Measurements from ENCODE around the gene KRTAP10-1. TPM values are rescaled to one million over a fixed set of nuclear protein-coding genes. Genes with fewer than 3 reads are reported as not detected.

KRTAP10-1 gene
- total RNA-seq, 1 donor from 2014 or later, result not detected

DNA sequence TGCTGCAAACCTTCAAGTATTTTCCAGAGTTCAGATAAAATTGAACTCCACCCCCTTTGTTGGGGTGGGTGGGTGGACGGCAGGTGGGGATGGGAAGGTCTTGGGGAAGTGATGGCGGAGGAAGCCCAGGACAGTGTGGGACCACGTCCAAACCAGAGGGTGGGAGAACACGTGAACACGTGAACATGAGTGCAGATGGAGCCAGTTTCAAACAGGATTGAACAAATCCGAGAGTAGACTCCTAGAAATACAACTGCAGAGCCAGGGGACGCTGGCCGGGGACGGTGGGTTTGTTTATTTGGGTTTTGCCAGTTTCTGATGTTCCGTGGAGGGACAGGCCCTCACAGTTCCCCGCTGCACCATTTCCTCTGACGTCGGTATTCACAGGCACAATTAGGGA, 8.4 kb upstream of the KRTAP10-1 start:
- no peak for DNase-seq

DNA sequence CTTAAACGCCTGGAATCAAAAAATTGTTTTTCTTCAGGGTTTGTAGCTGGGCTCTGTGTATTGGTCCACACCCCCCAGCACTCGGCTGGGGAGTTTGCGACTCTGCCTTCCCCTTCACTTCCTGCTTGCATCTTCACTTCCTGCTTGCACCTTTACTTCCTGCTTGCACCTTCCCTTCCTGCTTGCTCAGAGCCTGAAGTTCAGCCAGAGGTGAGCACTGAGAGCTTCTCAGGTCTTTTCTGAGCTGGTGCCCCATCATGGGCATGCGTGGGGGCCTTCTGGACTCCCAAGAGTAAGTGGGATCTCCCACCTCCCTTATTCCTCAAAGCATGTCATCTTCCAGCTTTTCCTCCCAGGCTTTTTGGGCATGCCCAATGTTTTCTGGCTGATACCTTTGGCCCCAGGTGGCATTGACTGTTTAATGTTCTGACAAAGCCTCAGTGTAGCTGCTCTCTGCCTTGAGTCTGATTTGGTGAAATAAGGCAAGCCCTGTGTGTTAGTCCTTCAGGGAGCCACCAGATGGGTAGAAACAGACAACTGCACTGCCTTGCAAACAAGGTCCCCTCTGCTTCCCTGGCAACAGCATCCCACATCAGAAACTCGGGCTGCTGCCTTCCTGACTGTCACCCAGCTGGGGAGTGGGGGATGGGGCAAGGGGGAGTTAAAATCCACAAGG, 7.8 kb upstream of the KRTAP10-1 start:
- DNase-seq, result no peak

DNA sequence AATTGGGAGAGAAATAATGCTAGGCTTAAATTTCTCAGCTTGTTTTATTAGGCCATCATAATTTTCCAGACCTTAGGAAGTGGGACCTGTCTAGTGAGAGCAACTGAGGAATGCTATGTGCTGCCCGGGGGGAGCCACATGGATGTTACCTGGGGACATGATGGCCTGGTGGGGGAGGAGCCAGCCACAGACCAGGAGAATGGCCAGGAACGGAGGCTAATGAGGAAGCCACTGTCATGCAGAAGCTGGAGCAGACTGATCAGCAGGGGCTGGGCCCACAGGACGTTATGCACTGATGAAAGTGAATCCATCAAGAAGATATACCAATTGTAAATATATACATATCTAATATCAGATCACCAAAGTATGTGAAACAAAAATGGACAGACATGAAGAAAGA, 4.6 kb upstream of the KRTAP10-1 start:
- no peak for DNase-seq

DNA sequence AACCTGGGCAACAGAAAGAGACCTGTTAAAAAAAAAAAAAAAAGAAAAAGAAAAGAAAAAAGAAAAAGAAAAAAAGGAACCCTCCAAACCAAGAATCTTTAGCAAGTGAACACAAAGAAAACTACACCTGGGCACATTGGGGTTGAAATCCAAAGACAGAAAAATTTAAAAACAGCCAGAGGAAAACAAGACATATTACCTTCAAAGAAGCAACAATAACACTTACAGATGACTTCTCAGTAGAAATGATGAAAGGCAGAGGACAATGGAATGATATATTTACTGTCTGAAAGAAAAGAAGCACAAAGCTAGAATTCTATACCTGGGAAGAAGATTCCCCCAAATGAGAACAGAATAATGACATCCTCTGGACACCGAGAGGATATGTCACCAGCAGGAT, 2.7 kb upstream of the KRTAP10-1 start:
- DNase-seq, result no peak

DNA sequence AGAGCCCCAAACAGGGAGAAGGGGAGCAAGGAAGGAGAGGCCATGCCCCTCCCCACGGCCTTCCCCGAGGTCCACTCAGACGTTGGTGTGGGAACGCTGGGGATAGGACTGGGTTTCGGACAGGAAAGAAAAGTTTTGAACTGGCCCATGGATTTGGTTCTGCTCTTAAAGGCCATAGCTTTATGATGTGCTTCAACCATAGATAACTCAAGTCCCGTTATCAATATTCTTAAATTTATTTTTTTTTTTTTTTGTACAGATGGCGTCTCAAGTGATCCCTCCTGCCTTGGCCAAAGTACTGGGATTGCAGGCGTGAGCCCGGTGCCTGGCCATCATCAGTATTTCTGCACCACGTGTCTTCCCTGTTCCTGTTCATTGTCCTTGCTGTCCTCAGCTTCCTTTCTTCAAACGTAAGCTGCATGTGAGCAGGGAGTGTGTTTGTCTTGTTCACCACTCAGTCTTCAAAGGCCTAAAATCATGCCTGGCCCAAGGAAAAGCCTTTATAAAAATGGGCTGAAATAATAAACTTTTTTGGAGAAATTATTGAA, 820 bp upstream of the KRTAP10-1 start:
- DNase-seq, result no peak

DNA sequence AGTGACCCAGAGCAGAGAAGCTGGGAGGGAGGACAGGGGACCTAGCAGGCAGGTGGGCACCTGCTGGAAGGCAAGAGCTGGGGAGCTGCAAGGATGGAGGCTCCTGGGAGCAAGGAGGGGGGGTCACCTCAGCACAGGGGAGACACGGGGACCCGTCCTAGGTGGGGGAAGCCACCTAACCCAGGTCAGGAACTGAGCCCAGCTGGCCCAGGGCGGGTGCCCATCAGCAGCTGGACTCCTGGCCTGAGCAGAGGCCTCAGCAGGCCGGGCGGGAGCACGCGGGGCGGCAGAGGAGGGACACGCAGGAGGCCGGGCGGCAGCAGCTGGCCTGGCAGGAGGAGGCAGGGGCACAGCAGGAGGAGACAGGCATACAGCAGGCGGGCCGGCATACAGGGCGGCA, 949 bp downstream of the KRTAP10-1 start:
- DNase-seq, result no peak

DNA sequence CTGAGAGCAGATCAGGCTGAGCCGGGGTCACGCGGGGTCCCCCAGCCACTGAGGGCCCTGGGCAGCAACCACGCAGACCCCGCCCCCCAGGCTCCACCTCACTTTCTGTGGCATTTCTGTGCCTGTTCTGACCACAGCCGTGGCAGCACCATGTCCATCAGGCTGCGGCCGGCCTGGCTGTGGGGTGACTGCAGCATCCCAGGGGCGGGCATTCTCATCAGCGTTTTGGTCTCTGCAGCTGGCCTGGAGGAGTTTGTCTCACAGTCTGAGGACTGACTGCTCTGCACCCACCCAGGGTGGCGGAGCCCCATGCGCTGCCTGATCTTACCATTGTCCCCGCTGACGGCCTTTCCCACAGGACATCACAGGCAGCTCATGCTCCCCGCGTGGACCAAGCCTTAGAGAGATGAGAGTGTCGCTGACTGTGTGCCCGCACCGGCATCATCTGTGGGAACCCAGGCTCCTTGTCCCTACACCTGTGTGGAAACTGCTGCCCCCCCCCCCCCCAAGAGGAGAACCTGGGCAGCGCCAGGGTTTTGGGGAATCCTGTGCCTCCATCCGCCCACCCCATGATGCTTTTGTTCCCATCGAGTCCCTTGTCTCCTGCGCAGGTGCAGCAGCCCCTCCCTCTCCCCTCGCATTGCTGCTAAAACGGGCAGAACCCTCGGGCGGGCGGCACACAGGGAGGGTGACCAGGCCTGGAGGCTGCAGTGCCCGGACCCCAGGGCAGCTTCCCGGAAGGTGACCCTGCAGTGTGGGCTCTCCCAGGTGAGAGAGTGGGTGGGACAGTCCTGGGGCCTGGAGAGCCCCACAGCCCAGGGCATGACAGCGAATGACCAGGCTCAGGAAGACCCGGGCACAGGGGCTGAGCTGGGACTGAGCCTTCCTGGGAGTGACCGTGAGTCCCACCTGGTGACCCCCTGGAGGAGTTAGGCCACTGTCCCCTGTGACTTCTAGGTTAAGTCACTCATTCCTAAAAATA, 1.8 kb downstream of the KRTAP10-1 start:
- no peak for DNase-seq

DNA sequence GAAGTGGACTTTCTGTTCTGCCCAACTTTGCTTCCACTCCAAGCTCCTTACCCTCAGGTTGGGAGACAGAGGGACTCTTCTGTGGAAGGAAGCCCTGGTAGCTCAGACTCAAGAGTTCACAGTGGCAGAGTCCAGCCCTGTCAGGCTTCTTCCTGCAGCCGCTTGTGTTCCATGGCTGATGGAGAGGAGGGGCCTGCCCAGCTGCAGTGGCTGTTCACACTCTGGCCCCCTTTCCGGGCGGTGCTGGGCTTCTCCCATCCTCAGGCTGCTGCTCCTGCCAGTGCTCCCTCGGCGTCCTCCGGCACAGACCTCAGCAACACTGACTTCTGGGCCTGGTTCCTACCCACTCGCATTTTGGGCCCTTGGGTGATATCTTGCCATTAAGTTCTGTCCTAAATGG, 4.0 kb downstream of the KRTAP10-1 start:
- no peak for DNase-seq

DNA sequence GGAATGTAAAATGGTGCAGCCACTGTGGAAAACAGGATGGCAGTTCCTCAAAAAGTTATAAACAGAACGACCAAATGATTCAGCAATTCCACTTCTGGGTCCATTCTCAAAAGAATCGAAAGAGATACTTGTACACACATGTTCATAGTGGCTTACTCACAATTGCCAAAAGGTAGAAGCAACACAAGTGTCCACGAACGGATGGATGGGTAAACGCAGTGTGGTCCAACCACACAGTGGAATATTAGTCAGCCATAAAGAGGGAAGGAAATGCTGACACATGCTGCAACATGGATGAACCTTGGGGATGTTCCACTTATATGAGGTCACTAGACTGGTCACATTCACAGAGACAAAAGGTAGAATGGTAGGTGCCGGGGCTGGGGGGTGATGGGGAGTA, 5.3 kb downstream of the KRTAP10-1 start:
- no peak for DNase-seq

DNA sequence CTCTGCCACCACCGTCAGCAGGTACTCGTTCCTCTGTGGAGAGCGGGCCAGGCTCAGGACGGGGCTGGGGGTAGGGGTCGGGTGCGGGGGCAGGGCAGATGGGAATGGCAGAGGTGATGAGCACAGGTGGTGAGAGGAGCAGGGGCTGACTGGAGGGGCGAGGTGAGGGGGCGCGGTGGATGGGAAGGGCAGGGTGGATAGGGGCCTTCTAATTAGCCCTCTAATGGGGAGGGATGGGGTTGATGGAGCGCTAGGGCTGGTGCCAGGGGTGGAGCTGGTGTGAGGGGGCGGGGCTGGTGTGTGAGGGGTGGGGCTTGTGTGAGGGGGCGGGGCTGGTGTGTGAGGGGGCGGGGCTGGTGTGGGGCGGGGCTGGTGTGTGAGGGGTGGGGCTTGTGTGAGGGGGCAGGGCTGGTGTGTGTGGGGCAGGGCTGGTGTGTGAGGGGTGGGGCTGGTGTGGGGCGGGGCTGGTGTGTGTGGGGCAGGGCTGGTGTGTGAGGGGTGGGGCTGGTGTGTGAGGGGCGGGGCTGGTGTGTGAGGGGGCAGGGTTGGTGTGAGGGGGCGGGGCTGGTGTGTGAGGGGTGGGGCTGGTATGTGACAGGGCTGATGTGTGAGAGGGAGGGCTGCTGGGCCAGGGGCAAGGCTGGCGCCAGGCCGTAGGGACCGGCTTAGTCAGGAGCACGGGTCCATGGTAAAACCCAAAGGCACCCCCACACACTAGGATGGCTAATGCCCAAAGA, 5.9 kb downstream of the KRTAP10-1 start:
- DNase-seq, result no peak

DNA sequence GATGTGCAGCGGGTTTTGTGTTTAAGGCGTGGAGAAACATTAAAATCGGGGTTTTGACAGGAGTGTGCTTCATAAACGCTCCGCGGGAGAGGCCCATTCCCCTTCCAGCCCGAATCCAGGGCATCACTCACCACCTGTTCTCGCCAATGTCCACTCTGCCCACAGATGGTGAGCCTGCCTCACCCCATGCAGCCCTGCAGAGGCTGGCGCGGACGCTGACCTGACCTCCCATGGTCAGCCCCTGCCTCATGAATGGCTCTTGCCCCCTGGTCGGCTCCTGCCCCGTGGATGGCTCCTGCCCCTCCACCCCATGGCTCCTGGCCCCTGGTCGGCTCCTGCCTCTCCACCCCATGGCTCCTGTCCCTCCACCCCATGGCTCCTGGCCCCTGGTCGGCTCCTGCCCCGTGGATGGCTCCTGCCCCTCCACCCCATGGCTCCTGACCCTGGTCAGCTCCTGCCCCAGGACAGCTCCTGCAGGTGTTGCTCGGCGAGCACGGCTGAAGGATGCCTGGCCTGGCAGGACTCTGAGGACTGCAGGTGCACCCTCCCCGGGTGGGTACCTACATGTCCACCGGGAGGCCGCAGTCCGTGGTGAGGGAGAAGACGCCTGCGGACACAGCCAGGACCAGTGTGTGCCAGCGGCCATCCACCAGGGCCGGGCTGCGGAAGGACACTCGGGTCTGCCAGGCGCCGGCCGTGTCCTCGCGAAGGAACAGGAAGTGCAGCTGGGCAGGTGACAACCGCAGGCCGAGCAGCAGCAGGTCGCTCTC, 6.7 kb downstream of the KRTAP10-1 start:
- DNase-seq, result no peak

DNA sequence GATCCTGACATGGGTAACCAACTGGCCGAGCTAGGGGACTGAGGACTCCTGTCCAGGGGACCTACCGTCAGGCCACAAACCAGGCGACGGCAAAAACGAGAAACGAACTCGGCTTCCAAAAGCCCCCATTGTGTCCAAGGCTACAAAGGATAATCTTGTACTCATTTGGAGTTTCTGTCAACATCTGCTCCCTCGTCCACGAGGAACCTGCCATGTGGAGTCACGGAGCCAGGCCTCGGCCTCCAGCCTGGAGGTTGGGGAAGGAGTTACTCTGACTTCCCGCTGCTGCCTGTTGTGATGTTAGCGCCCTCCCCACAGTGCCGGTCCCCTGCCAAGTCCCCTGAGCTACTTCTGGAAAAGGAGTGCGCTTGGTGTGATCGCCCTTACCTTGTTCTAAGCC, 7.3 kb downstream of the KRTAP10-1 start:
- DNase-seq, result no peak

DNA sequence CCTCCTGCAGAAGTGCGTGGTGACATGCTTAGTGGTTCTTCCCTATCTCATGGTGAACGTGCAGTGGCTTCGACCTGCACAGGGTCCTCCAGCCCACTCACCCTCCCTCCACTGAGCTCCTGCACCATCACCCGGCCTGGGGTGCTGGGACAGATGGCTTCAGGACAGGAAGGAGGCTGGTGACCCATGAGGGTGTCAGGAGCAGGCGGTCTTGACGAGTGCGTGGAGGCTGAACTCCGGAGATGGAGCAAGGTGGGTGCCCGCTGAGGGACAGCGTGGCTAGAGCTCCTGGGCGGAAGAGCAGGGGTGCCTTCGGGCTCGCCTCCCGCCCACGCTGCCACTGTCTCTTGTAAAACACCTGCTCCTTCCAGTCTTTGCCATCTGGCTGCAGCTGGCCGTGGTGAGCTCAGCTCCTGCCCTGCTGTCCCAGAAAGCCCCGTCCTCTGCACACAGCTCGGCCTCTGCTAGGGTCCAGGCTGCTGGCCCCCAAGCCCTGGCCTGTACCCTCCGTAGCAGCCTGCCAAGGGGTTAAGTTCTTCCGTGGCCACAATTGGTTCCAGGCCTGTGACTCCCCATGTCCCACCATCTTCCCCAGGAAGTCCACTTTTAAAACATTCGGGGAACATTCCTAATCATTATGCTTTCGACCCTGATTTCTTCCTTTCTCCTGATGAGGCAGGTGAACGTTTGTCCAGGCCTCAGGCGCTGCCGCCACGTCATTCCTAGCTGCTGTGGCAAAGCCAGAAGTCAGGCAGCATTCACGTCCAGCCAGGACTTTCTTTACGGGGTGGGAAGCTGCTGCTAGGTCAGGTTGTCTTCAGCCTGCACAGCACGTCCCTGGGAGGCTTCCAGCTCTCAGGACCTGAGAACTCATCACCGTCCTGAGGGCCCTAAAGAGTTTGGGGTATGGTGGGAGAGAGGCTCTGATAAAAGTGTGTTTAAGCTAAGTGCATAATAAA, 8.1 kb downstream of the KRTAP10-1 start:
- DNase-seq, result no peak

DNA sequence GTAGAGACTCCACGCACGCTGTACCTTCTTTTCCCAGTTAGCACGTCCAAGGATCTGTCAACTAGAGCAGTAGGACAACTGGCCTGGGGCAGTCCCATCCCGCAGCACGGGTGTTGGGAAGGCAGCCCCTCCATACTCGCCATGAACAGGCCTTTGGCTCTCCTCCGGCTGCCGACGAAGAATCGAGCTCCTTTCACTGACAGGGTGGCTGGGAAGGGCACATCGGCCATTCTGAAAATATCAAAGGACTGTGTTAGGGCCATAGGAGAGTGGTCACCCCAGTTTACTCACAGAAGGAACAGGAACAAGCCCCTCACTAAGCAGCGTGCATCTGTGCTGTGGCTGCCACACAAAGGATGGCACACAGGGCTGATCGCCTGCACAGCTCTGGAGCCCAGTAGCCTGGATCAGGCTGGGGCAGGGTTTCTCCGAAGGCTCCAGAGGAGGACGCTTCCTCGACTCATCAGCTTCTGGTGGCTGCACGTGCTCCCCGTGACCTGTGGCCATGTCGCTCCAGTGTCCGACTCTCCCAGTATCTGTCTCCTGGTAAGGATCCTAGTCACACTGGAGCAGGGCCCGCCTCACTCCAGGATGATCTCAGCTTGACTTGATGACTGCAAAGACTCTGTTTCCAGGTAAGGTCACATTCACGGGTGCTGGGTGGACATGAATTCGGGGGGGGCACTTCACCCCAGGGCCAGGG, 8.9 kb downstream of the KRTAP10-1 start:
- DNase-seq, result no peak

DNA sequence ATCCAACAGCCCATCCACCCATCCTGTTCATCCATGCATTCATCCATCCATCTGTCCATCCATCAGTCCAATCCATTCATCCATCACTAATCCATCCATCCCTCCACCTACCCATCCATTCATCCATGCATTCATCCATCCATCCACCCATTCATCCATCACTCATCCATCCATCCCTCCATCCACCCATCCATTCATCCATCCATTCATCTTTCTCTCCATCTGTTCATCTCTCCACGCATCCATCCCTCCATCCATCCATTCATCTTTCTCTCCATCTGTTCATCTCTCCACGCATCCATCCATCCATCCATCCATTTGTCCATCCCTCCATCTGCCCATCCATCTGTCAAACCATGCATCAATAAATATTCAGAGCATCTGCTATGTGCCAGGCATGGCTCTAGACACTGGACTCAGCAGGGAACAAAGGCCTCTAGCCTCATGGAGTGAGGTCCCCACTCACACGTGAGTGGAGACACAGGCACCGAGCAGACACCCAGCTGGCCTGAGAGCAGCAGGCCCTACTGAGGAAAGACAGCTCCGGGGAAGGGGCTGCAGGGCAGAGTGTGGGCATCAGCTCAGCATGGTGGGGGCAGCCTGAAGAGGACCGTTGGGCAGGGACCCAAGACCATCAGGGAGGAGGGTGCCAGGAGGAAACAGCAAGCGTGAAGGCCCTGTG, 9.6 kb downstream of the KRTAP10-1 start:
- DNase-seq, result no peak

DNA sequence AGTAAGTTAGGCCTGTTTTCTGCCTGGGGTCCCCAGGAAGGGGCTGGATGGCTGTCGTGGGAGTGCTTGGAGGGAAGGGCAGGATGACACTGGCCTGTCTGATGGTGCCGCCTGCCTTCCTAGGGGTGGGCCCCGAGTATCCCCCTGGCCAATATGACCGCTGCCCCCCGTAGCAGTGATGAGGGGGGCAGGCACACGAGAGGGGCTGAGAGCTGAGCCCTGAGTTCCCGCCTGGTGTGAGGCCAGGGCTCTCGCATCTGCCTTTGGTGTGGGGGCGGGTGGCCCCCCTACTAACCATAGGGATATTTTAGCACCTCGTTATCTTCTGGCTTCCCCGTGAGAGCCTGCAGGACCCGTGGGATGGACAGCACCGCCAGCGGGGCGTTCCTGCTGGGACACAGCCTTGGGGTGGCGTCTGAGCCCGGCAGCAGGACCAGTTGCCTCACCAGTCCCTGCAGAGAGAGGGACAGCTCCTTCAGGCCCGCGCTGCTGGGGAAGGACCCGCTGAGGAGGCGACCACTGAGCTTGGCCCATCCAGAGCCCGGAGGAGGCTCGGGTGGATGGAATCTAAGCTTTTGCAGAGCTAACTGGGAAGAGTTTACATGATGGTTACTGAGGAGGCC, 10.4 kb downstream of the KRTAP10-1 start:
- no peak for DNase-seq

DNA sequence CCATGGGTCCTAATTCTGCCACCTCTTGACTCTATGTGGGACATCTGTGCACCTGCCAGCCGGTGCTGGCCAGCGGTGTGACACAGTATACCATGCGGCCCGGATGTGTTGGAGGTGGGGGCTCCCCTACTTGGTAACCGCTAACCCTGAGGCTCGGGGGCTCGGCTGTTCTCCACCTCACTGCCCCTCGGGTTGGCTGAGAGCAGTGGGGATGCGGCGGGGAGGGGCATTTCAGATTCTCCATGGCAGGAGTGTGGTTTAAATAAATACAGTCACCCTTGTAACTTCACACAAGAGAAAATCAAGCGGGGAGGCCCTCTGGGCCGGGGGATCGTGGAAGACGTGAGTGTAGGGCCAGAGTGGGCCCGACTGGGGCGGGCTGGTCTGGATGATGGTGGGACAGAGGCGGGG, 11.0 kb downstream of the KRTAP10-1 start:
- no peak for DNase-seq

DNA sequence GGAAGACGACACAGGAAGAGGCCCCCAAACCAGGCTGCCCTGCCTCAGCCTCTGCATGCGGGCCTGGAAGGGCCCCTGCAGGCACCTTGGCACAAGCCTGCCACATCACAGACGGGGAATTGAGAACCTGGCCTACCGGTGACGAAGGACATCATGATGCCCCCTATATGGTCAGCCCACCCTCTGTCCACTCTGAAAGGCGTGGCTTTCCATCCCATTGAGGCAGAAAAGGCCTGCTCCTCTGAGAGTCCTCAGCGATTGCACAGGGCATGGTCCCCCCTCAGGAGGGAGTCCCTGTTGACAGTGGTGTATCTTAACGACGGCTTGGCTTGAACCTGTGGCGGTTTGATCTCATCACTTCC, 11.4 kb downstream of the KRTAP10-1 start:
- no peak for DNase-seq
